Mucosa of descending colon (tissue), 3 donors: Measurements from ENCODE around the gene NOS1. TPM values are rescaled to one million over a fixed set of nuclear protein-coding genes. Genes with fewer than 3 reads are reported as not detected.
"Not testable (repeated sequence)": the region's sequence is repeated elsewhere in the genome, so short reads cannot be mapped to it uniquely, and the experiment has no call there.

Source experiments
- ATAC-seq: fragments of 200-7000 bp; cut with Tn5 transposase; one replicate; pipeline ENCODE4 v1.9.1; 2020; ENCODE audit warnings: mild to moderate bottlenecking, moderate library complexity
- DNase-seq, 3 donors: peaks; one replicate each; pipeline ENCODE4 v3.0.0-alpha.2; 2020
- H3K36me3 ChIP-seq: fragments of 200-600 bp; one replicate; pipeline ENCODE4 v1.8.0; 2021; ENCODE audit warnings: low read depth, mild to moderate bottlenecking
- H3K4me1 ChIP-seq: fragments of 200-600 bp; one replicate; pipeline ENCODE4 v1.8.0; 2021; ENCODE audit warnings: low read depth, mild to moderate bottlenecking
- H3K4me3 ChIP-seq: fragments of 200-600 bp; one replicate; pipeline ENCODE4 v1.8.0; 2021; ENCODE audit warnings: mild to moderate bottlenecking
- H3K9me3 ChIP-seq: fragments of 200-600 bp; one replicate; pipeline ENCODE4 v1.8.0; 2021; ENCODE audit warnings: mild to moderate bottlenecking
- intact Hi-C, 2 donors: fragments of 100-400 bp; cut with DNase I in 1 of 2; cut with micrococcal nuclease in 1 of 2; formaldehyde crosslinking; loops; one replicate each; pipeline versions ENCODE4 v1.11.0 to v1.11.1; 2022; cut with DNase I, micrococcal nuclease
- total RNA-seq, 3 donors: library from RNA; stranded (reverse); fragmentation: NEBNext Ultra II Directional in 2 of 3; extraction: Animal tissue kit (Norgen Biotek cat#: 25700) in 2 of 3; gene quantifications; one replicate each; pipeline versions ENCODE4 v1.2.1 to v1.2.4, GENCODE V29; 2021 to 2023
- TF ChIP-seq, protein P1 (sequence below): fragments of 200-600 bp; IDR thresholded peaks from one replicate; pipeline ENCODE4 v1.8.0; 2022; ENCODE audit warnings: antibody characterized with exemption, mild to moderate bottlenecking
- donor health status: DM: no; HTN: no; CAD: no; lungs with moderate emphysema.
- donor health status: DM: no; HTN: no; CAD: no.
- donor health status: DM: no; HTN: yes; CAD: no.

NOS1 gene
- total RNA-seq, 3 donors from 2014 or later = 0.09 to 11.0 (median 0.29) TPM

DNA sequence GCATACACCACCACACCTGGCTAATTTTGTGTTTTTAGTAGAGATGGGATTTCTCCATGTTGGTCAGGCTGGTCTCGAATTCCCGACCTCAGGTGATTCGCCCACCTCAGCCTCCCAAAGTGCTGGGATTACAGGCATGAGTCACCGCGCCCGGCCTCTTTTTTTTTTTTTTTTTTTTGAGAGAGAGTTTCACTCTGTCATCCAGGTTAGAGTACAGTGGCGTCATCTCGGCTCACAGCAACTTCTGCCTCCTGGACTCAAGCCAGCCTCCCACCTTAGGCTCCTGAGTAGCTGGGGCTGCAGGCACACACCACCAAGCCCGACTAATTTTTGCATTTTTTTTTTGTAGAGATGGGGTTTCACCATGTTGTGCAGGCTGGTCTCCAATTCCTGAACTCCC lies 166.4 kb downstream of the NOS1 start:
- H3K9me3 ChIP-seq, H3K36me3 ChIP-seq, DNase-seq, H3K4me3 ChIP-seq, intact Hi-C loops, H3K4me1 ChIP-seq, ATAC-seq: not testable (repeated sequence)

DNA sequence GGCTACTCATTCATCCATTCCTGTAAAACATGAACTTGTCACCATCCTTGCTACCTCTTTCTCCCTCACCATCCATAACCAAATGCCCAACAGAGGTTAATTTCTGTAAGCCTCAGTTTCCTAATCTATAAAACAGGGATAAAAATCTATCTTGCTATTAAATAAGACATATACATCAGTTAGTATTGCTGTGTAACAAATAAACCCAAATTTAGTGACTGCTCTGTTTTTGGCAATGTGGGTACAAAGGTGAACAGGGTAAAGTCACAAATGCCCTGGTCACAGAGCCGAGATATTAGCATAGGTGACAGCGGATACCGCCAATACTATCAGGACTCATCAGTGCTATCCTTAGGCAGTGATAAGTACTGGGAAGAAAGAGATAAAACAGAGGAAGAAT lies 167.5 kb downstream of the NOS1 start:
- DNase-seq (no peak), ATAC-seq (no peak)
- no peaks in the 10 kb centered on the region for H3K9me3 ChIP-seq
- TF ChIP-seq, protein P1, sequence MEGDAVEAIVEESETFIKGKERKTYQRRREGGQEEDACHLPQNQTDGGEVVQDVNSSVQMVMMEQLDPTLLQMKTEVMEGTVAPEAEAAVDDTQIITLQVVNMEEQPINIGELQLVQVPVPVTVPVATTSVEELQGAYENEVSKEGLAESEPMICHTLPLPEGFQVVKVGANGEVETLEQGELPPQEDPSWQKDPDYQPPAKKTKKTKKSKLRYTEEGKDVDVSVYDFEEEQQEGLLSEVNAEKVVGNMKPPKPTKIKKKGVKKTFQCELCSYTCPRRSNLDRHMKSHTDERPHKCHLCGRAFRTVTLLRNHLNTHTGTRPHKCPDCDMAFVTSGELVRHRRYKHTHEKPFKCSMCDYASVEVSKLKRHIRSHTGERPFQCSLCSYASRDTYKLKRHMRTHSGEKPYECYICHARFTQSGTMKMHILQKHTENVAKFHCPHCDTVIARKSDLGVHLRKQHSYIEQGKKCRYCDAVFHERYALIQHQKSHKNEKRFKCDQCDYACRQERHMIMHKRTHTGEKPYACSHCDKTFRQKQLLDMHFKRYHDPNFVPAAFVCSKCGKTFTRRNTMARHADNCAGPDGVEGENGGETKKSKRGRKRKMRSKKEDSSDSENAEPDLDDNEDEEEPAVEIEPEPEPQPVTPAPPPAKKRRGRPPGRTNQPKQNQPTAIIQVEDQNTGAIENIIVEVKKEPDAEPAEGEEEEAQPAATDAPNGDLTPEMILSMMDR = no peak
- H3K4me1 ChIP-seq = no peaks in the 10 kb centered on the region
- no peaks in the 10 kb centered on the region for H3K36me3 ChIP-seq
- no peak overlapping the region for H3K4me3 ChIP-seq
- intact Hi-C loops = no loop called here

DNA sequence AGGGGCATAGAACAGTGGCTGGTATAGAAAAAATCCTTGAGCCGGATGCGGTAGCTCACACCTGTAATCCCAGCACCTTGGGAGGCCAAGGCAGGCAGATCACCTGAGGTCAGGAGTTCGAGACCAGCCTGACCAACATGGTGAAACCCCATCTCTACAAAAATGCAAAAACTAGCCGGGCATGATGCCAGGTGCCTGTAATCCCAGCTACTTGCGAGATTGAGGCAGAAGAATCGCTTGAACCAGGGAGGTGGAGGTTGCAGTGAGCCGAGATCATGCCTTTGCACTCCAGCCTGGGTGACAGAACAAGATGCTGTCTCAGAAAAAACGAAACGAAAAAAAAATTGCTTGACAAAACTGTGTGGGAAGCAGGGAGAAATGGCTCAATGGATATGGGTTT lies 168.8 kb downstream of the NOS1 start:
- intact Hi-C loops, DNase-seq, H3K4me3 ChIP-seq, H3K9me3 ChIP-seq, H3K4me1 ChIP-seq, ATAC-seq, H3K36me3 ChIP-seq: not testable (repeated sequence)

DNA sequence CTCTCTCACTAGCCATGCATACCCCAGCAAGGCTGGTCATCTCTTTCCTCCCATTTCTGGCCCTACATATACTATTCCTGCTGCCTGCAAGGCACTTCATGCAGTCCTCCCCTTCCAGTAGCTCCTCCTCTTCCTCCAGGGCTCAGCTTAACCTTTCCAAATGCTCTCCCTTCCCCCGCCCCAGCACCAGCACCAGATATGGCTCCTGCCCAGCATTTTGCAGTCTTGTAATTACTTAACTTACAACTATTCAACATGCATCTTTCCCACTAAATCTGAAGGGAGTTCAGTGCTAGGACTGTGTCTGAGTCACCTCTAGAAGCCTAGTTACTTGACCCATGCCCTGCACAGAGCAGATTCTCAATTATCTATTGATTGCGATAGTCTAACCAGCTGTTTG lies 169.4 kb downstream of the NOS1 start:
- intact Hi-C loops = no loop called here
- Histone ChIP-seq H3K4me3 (no peak overlapping the region), H3K4me1 (no peaks in the 10 kb centered on the region), H3K36me3 (no peaks in the 10 kb centered on the region), H3K9me3 (no peaks in the 10 kb centered on the region)
- TF ChIP-seq, protein P1 = no peak
- DNase-seq = peak in 1 of 3 donors; percentile 5
- ATAC-seq = no peak

DNA sequence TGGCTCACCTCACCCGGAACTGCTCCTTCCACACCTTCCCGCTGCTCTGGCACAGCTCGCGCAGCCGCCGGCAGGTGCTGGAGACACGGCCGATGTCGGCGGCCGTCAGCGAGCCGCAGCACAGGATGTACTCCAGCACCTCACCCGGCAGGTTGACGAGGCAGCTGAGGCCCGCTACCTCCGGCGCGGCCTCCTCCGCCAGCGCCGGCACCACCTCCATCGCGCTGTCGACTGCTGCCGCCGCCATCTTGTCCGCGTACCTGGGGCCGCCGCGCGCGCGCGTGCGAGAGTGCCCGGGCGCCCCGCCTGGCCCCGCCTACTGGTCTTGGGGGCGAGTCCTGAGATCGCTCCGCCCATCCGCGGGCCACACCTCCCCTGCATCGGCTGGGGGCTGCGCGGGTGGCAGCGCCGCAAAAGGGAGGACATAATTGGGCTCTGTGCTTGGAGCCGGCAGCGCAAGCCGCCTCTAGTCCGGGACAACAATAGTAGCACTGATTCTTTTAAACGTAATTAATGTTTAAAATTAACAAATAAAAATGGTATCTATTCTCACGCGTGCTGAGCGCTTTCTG lies 171.1 kb downstream of the NOS1 start, which contains the start of gene FBXO21:
TSS of gene FBXO21 (minus strand) at position 261 of the 572 bp plus-strand sequence. CDS start at position 247, 14 bp downstream.
- peak; percentile 100 for ATAC-seq
- no peaks in the 10 kb centered on the region for H3K36me3 ChIP-seq
- H3K4me3 ChIP-seq = peak within 1 kb of the TSS; percentile 79
- no peaks in the 10 kb centered on the region for H3K4me1 ChIP-seq
- TF ChIP-seq, protein P1 = no peak
- intact Hi-C loops = no loop called here
- no peaks in the 10 kb centered on the region for H3K9me3 ChIP-seq
- DNase-seq = peak; percentile 92 to 95 (median 92)

DNA sequence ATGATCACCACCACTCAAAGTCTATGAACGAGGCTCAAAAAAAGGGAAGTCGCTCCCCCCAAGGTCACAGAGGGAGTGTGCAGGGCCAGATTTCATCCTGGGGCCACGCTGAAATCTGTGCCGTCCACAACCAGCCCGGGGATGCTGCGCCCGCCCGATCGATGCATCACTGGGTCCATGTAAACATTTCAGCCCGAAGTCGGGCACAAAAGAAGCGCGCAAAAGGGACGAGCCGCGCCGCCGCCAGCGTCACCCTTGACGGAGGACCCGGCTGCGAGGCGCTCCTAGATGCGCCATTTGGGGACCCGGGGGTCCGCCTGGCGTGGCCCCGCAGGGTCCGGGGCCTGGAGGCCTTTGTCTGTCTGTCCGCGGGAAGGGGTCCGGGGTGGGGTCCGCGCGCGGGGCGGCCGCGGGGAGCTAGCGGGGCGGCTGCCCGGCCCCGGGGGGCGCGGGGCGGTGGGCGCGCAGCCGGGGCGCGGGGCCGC lies 171.7 kb downstream of the NOS1 start:
- TF ChIP-seq, protein P1 = no peak
- Histone ChIP-seq H3K36me3 (no peaks in the 10 kb centered on the region), H3K9me3 (no peaks in the 10 kb centered on the region), H3K4me1 (no peaks in the 10 kb centered on the region), H3K4me3 (peak overlapping the region; percentile 79)
- peak; percentile 15 for ATAC-seq
- DNase-seq = peak; percentile 35 to 59 (median 56)
- intact Hi-C loops = no loop called here
